ENCODE measurements around the gene KIF4A.

DNA sequence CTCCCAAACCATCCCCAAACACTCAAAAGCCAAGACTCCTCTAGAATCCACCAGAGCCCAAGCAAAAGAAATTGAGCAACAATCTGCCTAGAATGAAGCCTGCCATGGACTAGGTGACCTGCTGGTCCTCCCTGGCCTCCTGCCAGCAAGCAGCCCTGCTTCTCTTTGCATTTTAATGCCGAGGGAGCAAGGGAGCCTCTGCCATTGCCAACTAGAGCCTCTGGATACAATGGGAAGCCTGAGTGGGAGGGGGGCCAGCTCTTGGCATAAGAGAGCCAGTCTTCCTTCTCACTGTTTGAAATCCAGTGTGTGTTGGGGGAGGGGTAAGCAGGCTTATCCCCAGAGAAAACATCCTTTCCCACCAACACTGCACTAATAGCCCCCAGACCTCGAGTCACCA lies 131.7 kb downstream of the KIF4A start:
- TF ChIP-seq, protein P1, sequence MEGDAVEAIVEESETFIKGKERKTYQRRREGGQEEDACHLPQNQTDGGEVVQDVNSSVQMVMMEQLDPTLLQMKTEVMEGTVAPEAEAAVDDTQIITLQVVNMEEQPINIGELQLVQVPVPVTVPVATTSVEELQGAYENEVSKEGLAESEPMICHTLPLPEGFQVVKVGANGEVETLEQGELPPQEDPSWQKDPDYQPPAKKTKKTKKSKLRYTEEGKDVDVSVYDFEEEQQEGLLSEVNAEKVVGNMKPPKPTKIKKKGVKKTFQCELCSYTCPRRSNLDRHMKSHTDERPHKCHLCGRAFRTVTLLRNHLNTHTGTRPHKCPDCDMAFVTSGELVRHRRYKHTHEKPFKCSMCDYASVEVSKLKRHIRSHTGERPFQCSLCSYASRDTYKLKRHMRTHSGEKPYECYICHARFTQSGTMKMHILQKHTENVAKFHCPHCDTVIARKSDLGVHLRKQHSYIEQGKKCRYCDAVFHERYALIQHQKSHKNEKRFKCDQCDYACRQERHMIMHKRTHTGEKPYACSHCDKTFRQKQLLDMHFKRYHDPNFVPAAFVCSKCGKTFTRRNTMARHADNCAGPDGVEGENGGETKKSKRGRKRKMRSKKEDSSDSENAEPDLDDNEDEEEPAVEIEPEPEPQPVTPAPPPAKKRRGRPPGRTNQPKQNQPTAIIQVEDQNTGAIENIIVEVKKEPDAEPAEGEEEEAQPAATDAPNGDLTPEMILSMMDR (optimal IDR thresholded peaks at IDR 0.05 in 1 of 3, IDR thresholded peaks at IDR 0.05 in 1 of 3, conservative IDR thresholded peaks at IDR 0.05 in 1 of 3; ENCODE audit: extremely low read depth in 1 of 3, insufficient read depth in 2 of 3, low read length in 3 of 3): no peak
- TF ChIP-seq EZH2 (IDR thresholded peaks at IDR 0.05; ENCODE audit: low read length): no peak
